ENCODE measurements around the gene CKAP4.

The CKAP4 gene

GRCh38 chr12:106274012-106274411 lies 26.2 kb upstream of the CKAP4 start:
- no peak for DNase-seq

GRCh38 chr12:106273491-106273890 lies 25.7 kb upstream of the CKAP4 start:
- DNase-seq, result no peak

- no peak for DNase-seq
Measured at GRCh38 chr12:106271575-106272505, 24.0 kb upstream of the CKAP4 start.

- no peak for DNase-seq
Measured at GRCh38 chr12:106269150-106269771, 21.4 kb upstream of the CKAP4 start.

- DNase-seq, result peak; percentile 36
Measured at GRCh38 chr12:106267535-106267934, 19.7 kb upstream of the CKAP4 start.

GRCh38 chr12:106265116-106265515 lies 17.3 kb upstream of the CKAP4 start:
- no peak for DNase-seq

- no peak for DNase-seq
Measured at GRCh38 chr12:106258935-106259334, 11.1 kb upstream of the CKAP4 start.

GRCh38 chr12:106258226-106258625 lies 10.4 kb upstream of the CKAP4 start:
- DNase-seq, result no peak

GRCh38 chr12:106256524-106256923 lies 8.7 kb upstream of the CKAP4 start:
- no peak for DNase-seq

- DNase-seq, result no peak
Measured at GRCh38 chr12:106255952-106256351, 8.1 kb upstream of the CKAP4 start.

GRCh38 chr12:106255493-106255892 lies 7.7 kb upstream of the CKAP4 start:
- no peak for DNase-seq

- DNase-seq, result no peak
Measured at GRCh38 chr12:106254724-106255123, 6.9 kb upstream of the CKAP4 start.

GRCh38 chr12:106251631-106252455 lies 4.0 kb upstream of the CKAP4 start:
- no peak for DNase-seq

- no peak for DNase-seq
Measured at GRCh38 chr12:106249411-106250135, 1.8 kb upstream of the CKAP4 start.

GRCh38 chr12:106248846-106249371 lies 1.1 kb upstream of the CKAP4 start:
- peak; percentile 51 for DNase-seq

GRCh38 chr12:106248312-106248845 lies 559 bp upstream of the CKAP4 start:
- DNase-seq, result peak; percentile 42

GRCh38 chr12:106246891-106247673 lies 738 bp downstream of the CKAP4 start:
- peak; percentile 58 for DNase-seq

- DNase-seq, result no peak
Measured at GRCh38 chr12:106245767-106246166, 2.1 kb downstream of the CKAP4 start.

GRCh38 chr12:106243620-106244019 lies 4.2 kb downstream of the CKAP4 start:
- DNase-seq, result no peak

- no peak for DNase-seq
Measured at GRCh38 chr12:106240821-106241220, 7.0 kb downstream of the CKAP4 start.

- DNase-seq, result no peak
Measured at GRCh38 chr12:106239951-106240335, 7.9 kb downstream of the CKAP4 start.

All from central memory CD4-positive, alpha-beta T cell (primary cell).